Measurements from ENCODE around the gene ALDH1L1. TPM values are rescaled to one million over a fixed set of nuclear protein-coding genes. Genes with fewer than 3 reads are reported as not detected.

Gene ALDH1L1
- total RNA-seq, 1 donor from 2014 or later, result 0.49 TPM

DNA sequence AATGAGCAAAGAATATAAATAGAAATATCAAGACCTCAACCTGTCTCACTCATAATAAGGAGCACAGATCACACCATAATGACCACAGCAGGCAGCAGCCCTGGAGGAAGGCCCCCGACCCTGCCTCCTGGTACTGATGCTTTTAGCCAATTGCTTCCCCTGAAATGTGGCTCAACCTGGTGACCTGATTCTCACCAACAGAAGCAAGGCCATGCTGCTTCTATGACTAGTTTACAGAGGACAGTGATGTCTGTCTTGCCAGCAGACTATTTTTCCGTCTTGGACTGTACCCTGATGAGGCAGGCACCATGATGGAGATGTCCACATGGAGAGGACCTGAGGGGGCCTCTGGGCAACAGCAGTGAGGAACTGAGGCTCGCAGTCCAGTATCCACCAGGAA lies 114.5 kb downstream of the ALDH1L1 start:
- H3K9me3 Mint-ChIP-seq, result no peaks in the 10 kb centered on the region
- no peak for DNase-seq (ENCODE audit: low read depth, low spot score)
- no peaks in the 10 kb centered on the region for H3K4me1 Mint-ChIP-seq
- H3K4me3 Mint-ChIP-seq, result no peak overlapping the region
- H3K36me3 Mint-ChIP-seq (ENCODE audit: low read depth), result peaks cover 8% of the 10 kb centered on the region
- no peak for TF ChIP-seq CTCF (conservative IDR thresholded peaks at IDR 0.05)
- H3K27me3 Mint-ChIP-seq (ENCODE audit: low read depth), result no peaks in the 10 kb centered on the region
- H3K27ac Mint-ChIP-seq (ENCODE audit: unreplicated experiment), result no peak overlapping the region

- no peak for TF ChIP-seq CTCF (conservative IDR thresholded peaks at IDR 0.05)
- Mint-ChIP-seq H3K27me3 (ENCODE audit: low read depth) (no peaks in the 10 kb centered on the region), H3K36me3 (ENCODE audit: low read depth) (peaks cover 8% of the 10 kb centered on the region), H3K4me1 (no peaks in the 10 kb centered on the region), H3K27ac (ENCODE audit: unreplicated experiment) (peak overlapping the region; percentile 5), H3K4me3 (no peak overlapping the region), H3K9me3 (no peaks in the 10 kb centered on the region)
- DNase-seq (ENCODE audit: low read depth, low spot score), result no peak
Observed at GRCh38 chr3:126064627-126065258, 115.6 kb downstream of the ALDH1L1 start.

- no peak for TF ChIP-seq CTCF (conservative IDR thresholded peaks at IDR 0.05)
- Mint-ChIP-seq H3K4me1 (no peaks in the 10 kb centered on the region), H3K27ac (ENCODE audit: unreplicated experiment) (no peak overlapping the region), H3K4me3 (no peak overlapping the region), H3K9me3 (no peaks in the 10 kb centered on the region), H3K27me3 (ENCODE audit: low read depth) (no peaks in the 10 kb centered on the region), H3K36me3 (ENCODE audit: low read depth) (peaks cover 8% of the 10 kb centered on the region)
- no peak for DNase-seq (ENCODE audit: low read depth, low spot score)
Observed at GRCh38 chr3:126063358-126063965, 116.9 kb downstream of the ALDH1L1 start.

DNA sequence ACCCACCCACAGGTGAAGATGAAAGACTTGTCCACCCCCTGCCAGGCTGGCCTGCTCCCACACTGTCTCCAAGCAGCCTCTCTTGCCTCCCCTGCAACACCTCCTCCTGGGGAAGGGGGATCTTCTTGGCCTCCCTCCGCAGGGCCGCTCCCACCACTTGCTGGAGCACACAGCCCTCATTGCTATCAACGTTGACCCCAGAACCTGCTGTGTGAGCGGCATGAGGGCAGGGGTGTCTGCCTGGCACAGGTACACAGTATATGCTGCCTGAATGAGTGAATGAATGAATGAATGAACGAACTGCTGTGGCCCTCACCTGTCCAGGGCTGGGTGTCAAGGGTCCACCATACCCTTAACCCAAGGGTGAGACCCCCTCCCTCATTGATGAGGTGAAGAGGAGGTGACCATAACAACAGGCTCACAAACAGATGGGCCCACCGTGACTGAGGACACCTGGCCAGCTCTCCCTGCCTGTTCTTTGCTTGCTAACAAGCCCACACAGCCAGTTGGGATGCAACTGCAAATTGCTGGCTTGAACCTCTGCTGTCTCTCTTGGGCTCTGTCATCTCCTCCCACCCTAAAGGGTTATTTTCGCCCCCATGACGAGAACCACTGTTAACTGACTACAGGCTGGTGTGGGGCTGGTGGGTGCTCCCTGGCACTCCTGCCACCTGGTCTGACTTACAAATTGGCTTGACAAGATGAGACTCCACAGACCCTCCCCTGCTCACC lies 118.9 kb downstream of the ALDH1L1 start:
- H3K4me1 Mint-ChIP-seq, result no peaks in the 10 kb centered on the region
- DNase-seq (ENCODE audit: low read depth, low spot score), result no peak
- H3K9me3 Mint-ChIP-seq, result no peaks in the 10 kb centered on the region
- no peaks in the 10 kb centered on the region for H3K27me3 Mint-ChIP-seq (ENCODE audit: low read depth)
- H3K4me3 Mint-ChIP-seq, result no peak overlapping the region
- TF ChIP-seq CTCF (conservative IDR thresholded peaks at IDR 0.05), result no peak
- H3K36me3 Mint-ChIP-seq (ENCODE audit: low read depth), result peaks cover 4% of the 10 kb centered on the region
- no peak overlapping the region for H3K27ac Mint-ChIP-seq (ENCODE audit: unreplicated experiment)

DNA sequence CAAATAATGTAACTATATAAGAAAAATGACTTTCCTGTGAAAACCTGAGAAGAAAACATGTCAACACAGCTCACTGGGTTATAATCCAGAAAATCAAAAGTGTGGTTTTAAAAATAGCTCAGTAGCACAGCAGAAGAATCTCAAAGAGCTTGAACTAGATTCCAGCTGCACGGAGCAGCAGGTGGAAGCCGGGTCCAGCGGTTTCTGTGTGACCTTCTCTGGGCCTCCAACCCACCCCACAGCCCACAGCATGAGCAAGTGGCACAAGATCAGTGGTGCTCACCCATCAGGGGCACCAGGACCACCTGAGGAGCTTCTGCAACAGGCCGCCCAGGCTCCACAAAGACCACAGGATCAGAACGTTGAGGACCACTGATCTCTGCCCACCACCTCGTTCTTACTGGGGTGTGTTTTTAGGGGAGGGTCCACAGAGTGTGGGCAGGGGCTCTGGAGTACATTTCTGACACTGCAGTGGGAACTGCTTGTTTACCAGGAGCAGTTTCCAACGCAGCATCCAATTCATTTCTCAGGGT lies 119.7 kb downstream of the ALDH1L1 start:
- H3K4me1 Mint-ChIP-seq, result no peaks in the 10 kb centered on the region
- H3K27me3 Mint-ChIP-seq (ENCODE audit: low read depth), result no peaks in the 10 kb centered on the region
- H3K4me3 Mint-ChIP-seq, result no peak overlapping the region
- no peak overlapping the region for H3K27ac Mint-ChIP-seq (ENCODE audit: unreplicated experiment)
- H3K9me3 Mint-ChIP-seq, result no peaks in the 10 kb centered on the region
- DNase-seq (ENCODE audit: low read depth, low spot score), result no peak
- H3K36me3 Mint-ChIP-seq (ENCODE audit: low read depth), result peaks cover 2% of the 10 kb centered on the region
- no peak for TF ChIP-seq CTCF (conservative IDR thresholded peaks at IDR 0.05)
